ENCODE results near the gene MTMR12.

MTMR12 gene

GRCh38 chr5:32245742-32246141 is 67.0 kb downstream of the MTMR12 start:
- Histone ChIP-seq H3K36me3 (ENCODE audit: insufficient read depth, low read length) (peaks cover 54% of the 10 kb centered on the region), H3K27me3 (ENCODE audit: control insufficient read depth, insufficient read depth, low read length) (no peaks in the 10 kb centered on the region), H3K4me1 (ENCODE audit: control insufficient read depth, insufficient read depth, low read length) (no peaks in the 10 kb centered on the region)

GRCh38 chr5:32244017-32244416 is 68.7 kb downstream of the MTMR12 start:
- no peaks in the 10 kb centered on the region for H3K4me1 ChIP-seq (ENCODE audit: control insufficient read depth, insufficient read depth, low read length)
- no peaks in the 10 kb centered on the region for H3K27me3 ChIP-seq (ENCODE audit: control insufficient read depth, insufficient read depth, low read length)
- H3K4me3 ChIP-seq (ENCODE audit: low read length), result no peak overlapping the region
- H3K36me3 ChIP-seq (ENCODE audit: insufficient read depth, low read length), result peaks cover 58% of the 10 kb centered on the region
- no peak overlapping the region for H3K4me2 ChIP-seq (ENCODE audit: low read length)
- H3K9me3 ChIP-seq (replicated peaks; ENCODE audit: low read length), result no peaks in the 10 kb centered on the region
- no peak overlapping the region for H3K9ac ChIP-seq (ENCODE audit: low read depth, low read length)

More at GRCh38 chr5:32245742-32246141, 67.0 kb downstream of the MTMR12 start:
- H3K4me2 ChIP-seq (ENCODE audit: low read length), result no peak overlapping the region
- no peak overlapping the region for H3K9ac ChIP-seq (ENCODE audit: low read depth, low read length)
- H3K4me3 ChIP-seq (ENCODE audit: low read length), result no peak overlapping the region
- no peaks in the 10 kb centered on the region for H3K9me3 ChIP-seq (replicated peaks; ENCODE audit: low read length)

- no peaks in the 10 kb centered on the region for H3K9me3 ChIP-seq (replicated peaks; ENCODE audit: low read length)
- H3K4me2 ChIP-seq (ENCODE audit: low read length), result no peak overlapping the region
- no peaks in the 10 kb centered on the region for H3K4me1 ChIP-seq (ENCODE audit: control insufficient read depth, insufficient read depth, low read length)
- peaks cover 39% of the 10 kb centered on the region for H3K36me3 ChIP-seq (ENCODE audit: insufficient read depth, low read length)
- no peak overlapping the region for H3K9ac ChIP-seq (ENCODE audit: low read depth, low read length)
- H3K4me3 ChIP-seq (ENCODE audit: low read length), result no peak overlapping the region
- no peaks in the 10 kb centered on the region for H3K27me3 ChIP-seq (ENCODE audit: control insufficient read depth, insufficient read depth, low read length)
These were observed 71.5 kb downstream of the MTMR12 start for GRCh38 chr5:32241034-32241783.

GRCh38 chr5:32239385-32239784 is 73.4 kb downstream of the MTMR12 start:
- H3K4me2 ChIP-seq (ENCODE audit: low read length), result no peak overlapping the region
- H3K9ac ChIP-seq (ENCODE audit: low read depth, low read length), result no peak overlapping the region
- no peak overlapping the region for H3K4me3 ChIP-seq (ENCODE audit: low read length)
- peaks cover 2% of the 10 kb centered on the region for H3K4me1 ChIP-seq (ENCODE audit: control insufficient read depth, insufficient read depth, low read length)
- no peaks in the 10 kb centered on the region for H3K27me3 ChIP-seq (ENCODE audit: control insufficient read depth, insufficient read depth, low read length)
- H3K36me3 ChIP-seq (ENCODE audit: insufficient read depth, low read length), result peaks cover 39% of the 10 kb centered on the region
- H3K9me3 ChIP-seq (replicated peaks; ENCODE audit: low read length), result no peaks in the 10 kb centered on the region

- H3K36me3 ChIP-seq (ENCODE audit: insufficient read depth, low read length), result peaks cover 15% of the 10 kb centered on the region
- H3K4me1 ChIP-seq (ENCODE audit: control insufficient read depth, insufficient read depth, low read length), result peaks cover 13% of the 10 kb centered on the region
- H3K9me3 ChIP-seq (replicated peaks; ENCODE audit: low read length), result no peaks in the 10 kb centered on the region
- H3K4me2 ChIP-seq (ENCODE audit: low read length), result no peak overlapping the region
- no peaks in the 10 kb centered on the region for H3K27me3 ChIP-seq (ENCODE audit: control insufficient read depth, insufficient read depth, low read length)
- H3K4me3 ChIP-seq (ENCODE audit: low read length), result no peak overlapping the region
- H3K9ac ChIP-seq (ENCODE audit: low read depth, low read length), result no peak overlapping the region
These were observed 78.9 kb downstream of the MTMR12 start for GRCh38 chr5:32233696-32234447.

- H3K27me3 ChIP-seq (ENCODE audit: control insufficient read depth, insufficient read depth, low read length), result no peaks in the 10 kb centered on the region
- H3K4me2 ChIP-seq (ENCODE audit: low read length), result no peak overlapping the region
- no peaks in the 10 kb centered on the region for H3K9me3 ChIP-seq (replicated peaks; ENCODE audit: low read length)
- H3K9ac ChIP-seq (ENCODE audit: low read depth, low read length), result no peak overlapping the region
- H3K36me3 ChIP-seq (ENCODE audit: insufficient read depth, low read length), result peaks cover 15% of the 10 kb centered on the region
- no peak overlapping the region for H3K4me3 ChIP-seq (ENCODE audit: low read length)
- peaks cover 13% of the 10 kb centered on the region for H3K4me1 ChIP-seq (ENCODE audit: control insufficient read depth, insufficient read depth, low read length)
These were observed 79.5 kb downstream of the MTMR12 start for GRCh38 chr5:32233220-32233695.

GRCh38 chr5:32232441-32233219 is 80.1 kb downstream of the MTMR12 start:
- no peaks in the 10 kb centered on the region for H3K27me3 ChIP-seq (ENCODE audit: control insufficient read depth, insufficient read depth, low read length)
- H3K9ac ChIP-seq (ENCODE audit: low read depth, low read length), result no peak overlapping the region
- no peak overlapping the region for H3K4me2 ChIP-seq (ENCODE audit: low read length)
- H3K4me1 ChIP-seq (ENCODE audit: control insufficient read depth, insufficient read depth, low read length), result peaks cover 13% of the 10 kb centered on the region
- peaks cover 15% of the 10 kb centered on the region for H3K36me3 ChIP-seq (ENCODE audit: insufficient read depth, low read length)
- no peak overlapping the region for H3K4me3 ChIP-seq (ENCODE audit: low read length)
- no peaks in the 10 kb centered on the region for H3K9me3 ChIP-seq (replicated peaks; ENCODE audit: low read length)

GRCh38 chr5:32231929-32232328 is 80.8 kb downstream of the MTMR12 start:
- Histone ChIP-seq H3K4me2 (ENCODE audit: low read length) (no peak overlapping the region), H3K4me1 (ENCODE audit: control insufficient read depth, insufficient read depth, low read length) (peaks cover 13% of the 10 kb centered on the region), H3K9ac (ENCODE audit: low read depth, low read length) (no peak overlapping the region), H3K27me3 (ENCODE audit: control insufficient read depth, insufficient read depth, low read length) (no peaks in the 10 kb centered on the region), H3K36me3 (ENCODE audit: insufficient read depth, low read length) (peaks cover 10% of the 10 kb centered on the region), H3K4me3 (ENCODE audit: low read length) (no peak overlapping the region), H3K9me3 (replicated peaks; ENCODE audit: low read length) (no peaks in the 10 kb centered on the region)

- H3K4me3 ChIP-seq (ENCODE audit: low read length), result no peak overlapping the region
- H3K9ac ChIP-seq (ENCODE audit: low read depth, low read length), result no peak overlapping the region
These were observed 81.5 kb downstream of the MTMR12 start for GRCh38 chr5:32231241-32231640.

GRCh38 chr5:32230356-32231099 is 82.2 kb downstream of the MTMR12 start:
- Histone ChIP-seq H3K27me3 (ENCODE audit: control insufficient read depth, insufficient read depth, low read length) (no peaks in the 10 kb centered on the region), H3K9ac (ENCODE audit: low read depth, low read length) (no peak overlapping the region), H3K36me3 (ENCODE audit: insufficient read depth, low read length) (peaks cover 4% of the 10 kb centered on the region), H3K4me2 (ENCODE audit: low read length) (no peak overlapping the region), H3K9me3 (replicated peaks; ENCODE audit: low read length) (no peaks in the 10 kb centered on the region), H3K4me1 (ENCODE audit: control insufficient read depth, insufficient read depth, low read length) (peaks cover 16% of the 10 kb centered on the region), H3K4me3 (ENCODE audit: low read length) (no peak overlapping the region)

More at GRCh38 chr5:32231241-32231640, 81.5 kb downstream of the MTMR12 start:
- H3K4me2 ChIP-seq (ENCODE audit: low read length), result no peak overlapping the region
- H3K27me3 ChIP-seq (ENCODE audit: control insufficient read depth, insufficient read depth, low read length), result no peaks in the 10 kb centered on the region
- H3K36me3 ChIP-seq (ENCODE audit: insufficient read depth, low read length), result peaks cover 10% of the 10 kb centered on the region
- no peaks in the 10 kb centered on the region for H3K9me3 ChIP-seq (replicated peaks; ENCODE audit: low read length)
- H3K4me1 ChIP-seq (ENCODE audit: control insufficient read depth, insufficient read depth, low read length), result peaks cover 13% of the 10 kb centered on the region

GRCh38 chr5:32229586-32229985 is 83.2 kb downstream of the MTMR12 start:
- Histone ChIP-seq H3K9ac (ENCODE audit: low read depth, low read length) (no peak overlapping the region), H3K27me3 (ENCODE audit: control insufficient read depth, insufficient read depth, low read length) (no peaks in the 10 kb centered on the region), H3K9me3 (replicated peaks; ENCODE audit: low read length) (no peaks in the 10 kb centered on the region), H3K4me1 (ENCODE audit: control insufficient read depth, insufficient read depth, low read length) (peaks cover 23% of the 10 kb centered on the region), H3K4me2 (ENCODE audit: low read length) (no peak overlapping the region), H3K4me3 (ENCODE audit: low read length) (no peak overlapping the region), H3K36me3 (ENCODE audit: insufficient read depth, low read length) (peaks cover 4% of the 10 kb centered on the region)
